Measurements from ENCODE around the gene FAM72A.
"Not testable (repeated sequence)": the region's sequence is repeated elsewhere in the genome, so short reads cannot be mapped to it uniquely, and the experiment has no call there.

- TF ChIP-seq CTCF, POLR2A, POLR2AphosphoS5, EP300 (IDR thresholded peaks at IDR 0.05): not testable (repeated sequence)
Observed at GRCh38 chr1:206173110-206173719, 29.4 kb downstream of the FAM72A start.
